Neural progenitor cell (in vitro differentiated cells): ENCODE measurements around the gene MIS18A. TPM values are rescaled to one million over a fixed set of nuclear protein-coding genes. Genes with fewer than 3 reads are reported as not detected.

Experiments
- DNase-seq: peaks from one replicate; pipeline ENCODE4 v3.0.0-alpha.2; 2016; ENCODE audit warnings: low spot score
- H2AFZ ChIP-seq: fragments of 200-600 bp; sonication (generic); replicated peaks from 2 replicates; pipeline ENCODE4 v1.6.1; 2016; ENCODE audit warnings: antibody characterized with exemption
- H3F3A ChIP-seq: fragments of 200-600 bp; sonication (generic); 2 replicates; pipeline ENCODE4 v1.6.1; 2016; ENCODE audit warnings: antibody characterized with exemption, low read depth
- H3K27ac ChIP-seq: fragments of 200-600 bp; sonication (generic); 2 replicates; pipeline ENCODE4 v1.5.1; 2016; ENCODE audit warnings: mild to moderate bottlenecking
- H3K27me3 ChIP-seq: fragments of 200-600 bp; sonication (generic); 2 replicates; pipeline ENCODE4 v1.6.1; 2016; ENCODE audit warnings: mild to moderate bottlenecking, moderate library complexity
- H3K36me3 ChIP-seq: fragments of 200-600 bp; sonication (generic); 2 replicates; pipeline ENCODE4 v1.5.1; 2016
- H3K4me1 ChIP-seq: fragments of 200-600 bp; sonication (generic); 2 replicates; pipeline ENCODE4 v1.6.1; 2016; ENCODE audit warnings: mixed run types
- H3K4me2 ChIP-seq: fragments of 200-600 bp; sonication (generic); 2 replicates; pipeline ENCODE4 v1.6.1; 2016
- H3K4me3 ChIP-seq: fragments of 200-600 bp; sonication (generic); 2 replicates; pipeline ENCODE4 v1.5.1; 2016
- H3K79me2 ChIP-seq: fragments of 200-600 bp; sonication (generic); 2 replicates; pipeline ENCODE4 v1.6.1; 2016; ENCODE audit warnings: low read depth
- H3K9ac ChIP-seq: fragments of 200-600 bp; sonication (generic); 2 replicates; pipeline ENCODE4 v1.6.1; 2016
- H3K9me3 ChIP-seq: fragments of 200-600 bp; sonication (generic); 2 replicates; pipeline ENCODE4 v1.5.1; 2016; ENCODE audit warnings: low read depth
- H4K20me1 ChIP-seq: fragments of 200-600 bp; sonication (generic); 2 replicates; pipeline ENCODE4 v1.6.1; 2016; ENCODE audit warnings: low read depth
- H3K27ac Mint-ChIP-seq: 3 replicates; pipeline ENCODE4 v1.8.0; 2021; ENCODE audit warnings: mixed read lengths
- H3K27me3 Mint-ChIP-seq: 2 replicates; pipeline ENCODE4 v1.8.0; 2022; ENCODE audit warnings: low read depth, mild to moderate bottlenecking, inconsistent platforms, moderate library complexity, mixed read lengths; ENCODE audit not compliant: insufficient read depth
- H3K36me3 Mint-ChIP-seq: 3 replicates; pipeline ENCODE4 v1.8.0; 2021; ENCODE audit warnings: mixed read lengths
- H3K4me1 Mint-ChIP-seq: 3 replicates; pipeline ENCODE4 v1.8.0; 2021; ENCODE audit warnings: mixed read lengths
- H3K4me3 Mint-ChIP-seq: 3 replicates; pipeline ENCODE4 v1.8.0; 2021; ENCODE audit warnings: mild to moderate bottlenecking, moderate library complexity, mixed read lengths
- H3K9me3 Mint-ChIP-seq: 3 replicates; pipeline ENCODE4 v1.8.0; 2020; ENCODE audit warnings: mixed read lengths
- CTCF ChIP-seq: fragments of 200-600 bp; sonication (generic); IDR thresholded peaks from 2 replicates; pipeline ENCODE4 v1.5.1; 2017; ENCODE audit warnings: antibody characterized with exemption, mild to moderate bottlenecking
- EZH2 ChIP-seq: fragments of 200-600 bp; sonication (generic); IDR thresholded peaks from 2 replicates; pipeline ENCODE4 v1.6.1; 2017; ENCODE audit warnings: antibody characterized with exemption, mild to moderate bottlenecking, moderate library complexity
- EZH2phosphoT487 ChIP-seq: fragments of 200-600 bp; sonication (generic); IDR thresholded peaks from 2 replicates; pipeline ENCODE4 v1.6.1; 2017; ENCODE audit warnings: antibody characterized with exemption
- total RNA-seq: library from RNA; depleted of rRNA; stranded (reverse); fragments of >200 nt; gene quantifications from 2 replicates; pipeline ENCODE4 v1.2.3, GENCODE V29; 2015; ENCODE audit warnings: low replicate concordance

MIS18A gene
- total RNA-seq, 1 donor from 2014 or later = 64.0 TPM

- TF ChIP-seq EZH2phosphoT487 (no peak), CTCF (no peak), EZH2 (no peak)
- H3K4me3 ChIP-seq = no peak overlapping the region
- H3K27me3 ChIP-seq = no peaks in the 10 kb centered on the region
- H3K4me1 ChIP-seq = peaks cover 17% of the 10 kb centered on the region
- no peaks in the 10 kb centered on the region for H3K36me3 Mint-ChIP-seq
- H3K27me3 Mint-ChIP-seq = peaks cover 4% of the 10 kb centered on the region
- peaks cover 2% of the 10 kb centered on the region for H3K9me3 Mint-ChIP-seq
- H3F3A ChIP-seq = peaks cover 12% of the 10 kb centered on the region
- no peak overlapping the region for H3K4me2 ChIP-seq
- H4K20me1 ChIP-seq = peaks cover 6% of the 10 kb centered on the region
- H3K79me2 ChIP-seq = no peaks in the 10 kb centered on the region
- no peak overlapping the region for H3K9ac ChIP-seq
- H2AFZ ChIP-seq = no peak overlapping the region
- H3K4me3 Mint-ChIP-seq = no peak overlapping the region
- peaks cover 35% of the 10 kb centered on the region for H3K4me1 Mint-ChIP-seq
- no peak overlapping the region for H3K27ac Mint-ChIP-seq
- H3K36me3 ChIP-seq = no peaks in the 10 kb centered on the region
- H3K9me3 ChIP-seq = no peaks in the 10 kb centered on the region
- no peak overlapping the region for H3K27ac ChIP-seq
- no peak for DNase-seq
Observed at GRCh38 chr21:32253215-32253641, 25.6 kb downstream of the MIS18A start.

GRCh38 chr21:32252136-32252535, 26.7 kb downstream of the MIS18A start:
- H3K36me3 Mint-ChIP-seq = no peaks in the 10 kb centered on the region
- no peak overlapping the region for H3K27ac Mint-ChIP-seq
- H3K27ac ChIP-seq = no peak overlapping the region
- peaks cover 4% of the 10 kb centered on the region for H3K27me3 Mint-ChIP-seq
- H3K27me3 ChIP-seq = no peaks in the 10 kb centered on the region
- H3K79me2 ChIP-seq = no peaks in the 10 kb centered on the region
- H3K4me1 Mint-ChIP-seq = peaks cover 31% of the 10 kb centered on the region
- no peak overlapping the region for H2AFZ ChIP-seq
- H3K4me1 ChIP-seq = peaks cover 17% of the 10 kb centered on the region
- H4K20me1 ChIP-seq = peaks cover 7% of the 10 kb centered on the region
- H3F3A ChIP-seq = peaks cover 17% of the 10 kb centered on the region
- H3K36me3 ChIP-seq = no peaks in the 10 kb centered on the region
- H3K4me2 ChIP-seq = no peak overlapping the region
- TF ChIP-seq EZH2phosphoT487 = no peak
- TF ChIP-seq EZH2 = no peak
- no peak for TF ChIP-seq CTCF
- no peak for DNase-seq
- no peak overlapping the region for H3K9ac ChIP-seq
- H3K4me3 Mint-ChIP-seq = no peak overlapping the region
- H3K4me3 ChIP-seq = no peak overlapping the region
- H3K9me3 ChIP-seq = no peaks in the 10 kb centered on the region
- H3K9me3 Mint-ChIP-seq = peaks cover 2% of the 10 kb centered on the region

GRCh38 chr21:32249511-32250280, 29.2 kb downstream of the MIS18A start:
- TF ChIP-seq EZH2 (no peak), CTCF (no peak), EZH2phosphoT487 (no peak)
- DNase-seq = no peak
- Mint-ChIP-seq H3K4me1 (peaks cover 17% of the 10 kb centered on the region), H3K27ac (peak overlapping the region; percentile 87), H3K27me3 (peaks cover 9% of the 10 kb centered on the region), H3K36me3 (no peaks in the 10 kb centered on the region), H3K9me3 (peaks cover 8% of the 10 kb centered on the region), H3K4me3 (peak overlapping the region; percentile 54)
- H3K79me2 ChIP-seq = no peaks in the 10 kb centered on the region
- no peak overlapping the region for H3K4me3 ChIP-seq
- no peak overlapping the region for H3K4me2 ChIP-seq
- H3K4me1 ChIP-seq = peaks cover 17% of the 10 kb centered on the region
- H3K27ac ChIP-seq = no peak overlapping the region
- H3K9ac ChIP-seq = no peak overlapping the region
- peaks cover 7% of the 10 kb centered on the region for H4K20me1 ChIP-seq
- H3K36me3 ChIP-seq = no peaks in the 10 kb centered on the region
- H2AFZ ChIP-seq = no peak overlapping the region
- H3K27me3 ChIP-seq = no peaks in the 10 kb centered on the region
- H3F3A ChIP-seq = peaks cover 17% of the 10 kb centered on the region
- no peaks in the 10 kb centered on the region for H3K9me3 ChIP-seq
